ENCODE data around the gene SNAPC2.

The SNAPC2 gene

GRCh38 chr19:7911508-7912143, 8.5 kb upstream of the SNAPC2 start:
- TF ChIP-seq, protein P1, sequence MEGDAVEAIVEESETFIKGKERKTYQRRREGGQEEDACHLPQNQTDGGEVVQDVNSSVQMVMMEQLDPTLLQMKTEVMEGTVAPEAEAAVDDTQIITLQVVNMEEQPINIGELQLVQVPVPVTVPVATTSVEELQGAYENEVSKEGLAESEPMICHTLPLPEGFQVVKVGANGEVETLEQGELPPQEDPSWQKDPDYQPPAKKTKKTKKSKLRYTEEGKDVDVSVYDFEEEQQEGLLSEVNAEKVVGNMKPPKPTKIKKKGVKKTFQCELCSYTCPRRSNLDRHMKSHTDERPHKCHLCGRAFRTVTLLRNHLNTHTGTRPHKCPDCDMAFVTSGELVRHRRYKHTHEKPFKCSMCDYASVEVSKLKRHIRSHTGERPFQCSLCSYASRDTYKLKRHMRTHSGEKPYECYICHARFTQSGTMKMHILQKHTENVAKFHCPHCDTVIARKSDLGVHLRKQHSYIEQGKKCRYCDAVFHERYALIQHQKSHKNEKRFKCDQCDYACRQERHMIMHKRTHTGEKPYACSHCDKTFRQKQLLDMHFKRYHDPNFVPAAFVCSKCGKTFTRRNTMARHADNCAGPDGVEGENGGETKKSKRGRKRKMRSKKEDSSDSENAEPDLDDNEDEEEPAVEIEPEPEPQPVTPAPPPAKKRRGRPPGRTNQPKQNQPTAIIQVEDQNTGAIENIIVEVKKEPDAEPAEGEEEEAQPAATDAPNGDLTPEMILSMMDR (IDR thresholded peaks at IDR 0.05; ENCODE audit: borderline replicate concordance, insufficient read depth, low read depth, low read length), result no peak
- H3K4me3 ChIP-seq (ENCODE audit: low read depth, low read length), result no peak overlapping the region

- TF ChIP-seq, protein P1 (IDR thresholded peaks at IDR 0.05; ENCODE audit: borderline replicate concordance, insufficient read depth, low read depth, low read length), result no peak
- no peak overlapping the region for H3K4me3 ChIP-seq (ENCODE audit: low read depth, low read length)
Measured at GRCh38 chr19:7912144-7912696, 7.9 kb upstream of the SNAPC2 start.

- H3K4me3 ChIP-seq (ENCODE audit: low read depth, low read length), result no peak overlapping the region
- TF ChIP-seq, protein P1 (IDR thresholded peaks at IDR 0.05; ENCODE audit: borderline replicate concordance, insufficient read depth, low read depth, low read length), result no peak
Measured at GRCh38 chr19:7912697-7913564, 7.2 kb upstream of the SNAPC2 start.

GRCh38 chr19:7913652-7914051, 6.5 kb upstream of the SNAPC2 start:
- TF ChIP-seq, protein P1 (IDR thresholded peaks at IDR 0.05; ENCODE audit: borderline replicate concordance, insufficient read depth, low read depth, low read length), result no peak
- H3K4me3 ChIP-seq (ENCODE audit: low read depth, low read length), result no peak overlapping the region

DNA sequence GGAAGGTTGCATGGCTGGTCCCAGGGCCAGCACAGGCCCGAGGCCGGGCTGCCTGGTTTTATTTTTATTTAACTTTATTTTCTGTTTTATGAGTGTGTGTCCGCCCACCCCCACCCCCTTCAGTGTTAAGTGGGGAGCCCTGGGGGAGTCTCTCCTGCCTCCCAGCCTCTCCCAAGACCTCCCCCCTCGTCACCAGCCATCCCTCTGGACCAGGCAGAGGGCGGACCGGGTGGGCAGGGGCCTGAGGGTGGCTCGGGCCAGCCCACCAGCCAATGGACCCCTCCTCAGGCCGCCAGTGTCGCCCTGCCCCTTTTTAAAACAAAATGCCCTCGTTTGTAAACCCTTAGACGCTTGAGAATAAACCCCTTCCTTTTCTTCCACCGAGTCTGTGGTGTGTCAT, 6.0 kb upstream of the SNAPC2 start:
- TF ChIP-seq, protein P1 (IDR thresholded peaks at IDR 0.05; ENCODE audit: borderline replicate concordance, insufficient read depth, low read depth, low read length), result no peak

GRCh38 chr19:7914598-7915045, 5.5 kb upstream of the SNAPC2 start, which contains the start of gene TGFBR3L:
TSS of gene TGFBR3L (plus strand) at chr19:7914830.
- TF ChIP-seq, protein P1 (IDR thresholded peaks at IDR 0.05; ENCODE audit: borderline replicate concordance, insufficient read depth, low read depth, low read length), result no peak
- no peak within 1 kb of the TSS for H3K4me3 ChIP-seq (ENCODE audit: low read depth, low read length)

More for the DNA sequence above, 6.0 kb upstream of the SNAPC2 start:
- H3K4me3 ChIP-seq (ENCODE audit: low read depth, low read length), result no peak overlapping the region

All from GM12875 (cell line).